GM19467 (cell line): ENCODE results near the gene CD300A.
"Not testable (repeated sequence)": the region's sequence is repeated elsewhere in the genome, so short reads cannot be mapped to it uniquely, and the experiment has no call there.

Experiments used
- ATAC-seq: cut with Tn5 transposase; IDR thresholded peaks from one replicate; pipeline ENCODE4 v1.9.1; 2021; ENCODE audit warnings: mild to moderate bottlenecking, moderate library complexity; ENCODE audit not compliant: unreplicated experiment

Gene CD300A

DNA sequence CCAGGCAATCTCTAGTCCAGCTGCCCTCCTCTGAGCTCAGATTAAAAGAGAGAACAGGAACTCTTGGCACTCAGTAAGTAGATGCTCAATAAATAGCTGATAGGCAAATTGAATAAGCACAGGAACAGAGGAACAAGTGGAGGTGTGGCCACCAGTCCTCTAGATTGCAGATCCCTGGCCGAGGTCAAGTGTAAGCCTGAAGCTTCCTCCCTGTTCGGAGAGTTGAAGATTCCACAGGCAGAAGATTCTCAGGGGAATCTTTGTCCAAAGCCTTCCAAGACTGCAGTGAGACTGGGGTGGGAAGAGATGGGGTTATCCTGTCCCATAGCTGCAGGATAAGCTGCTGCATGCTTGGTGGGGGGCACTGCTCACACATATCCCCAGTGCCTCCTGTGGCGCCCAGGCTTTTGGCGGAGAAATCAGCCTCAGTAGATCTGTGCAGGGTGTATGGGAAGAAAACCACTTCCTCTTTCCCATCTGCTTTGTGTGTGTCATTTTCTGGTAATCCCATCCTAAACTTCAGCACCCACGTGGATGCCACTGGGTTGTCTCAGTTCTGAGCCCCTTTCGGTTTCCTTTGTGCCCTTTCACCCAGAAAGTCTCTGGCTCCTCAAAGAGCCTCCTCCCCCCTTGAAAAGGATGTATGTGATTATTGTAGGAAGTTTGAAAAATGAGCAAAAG, 12.1 kb downstream of the CD300A start:
- ATAC-seq: no peak

DNA sequence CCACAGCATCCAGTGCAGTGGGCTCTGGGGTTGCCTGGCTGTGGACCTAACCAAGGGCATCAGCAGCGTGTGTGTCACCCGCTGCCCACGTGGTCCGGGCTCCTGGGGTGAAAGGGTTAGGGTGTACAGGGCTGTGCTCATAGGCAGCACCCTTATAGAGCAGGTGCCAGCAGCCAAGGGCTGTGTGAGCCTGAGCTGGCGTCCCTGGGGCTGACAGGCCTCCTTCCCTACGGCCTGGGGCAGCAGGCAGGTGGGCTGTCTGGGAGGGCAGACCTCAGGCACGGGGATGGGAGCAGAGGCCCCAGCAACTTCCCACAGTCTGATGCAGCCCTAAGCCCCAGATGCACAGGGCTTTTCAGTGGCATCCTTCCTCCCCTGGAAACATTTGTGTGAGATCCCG, 13.9 kb downstream of the CD300A start:
- no peak for ATAC-seq

DNA sequence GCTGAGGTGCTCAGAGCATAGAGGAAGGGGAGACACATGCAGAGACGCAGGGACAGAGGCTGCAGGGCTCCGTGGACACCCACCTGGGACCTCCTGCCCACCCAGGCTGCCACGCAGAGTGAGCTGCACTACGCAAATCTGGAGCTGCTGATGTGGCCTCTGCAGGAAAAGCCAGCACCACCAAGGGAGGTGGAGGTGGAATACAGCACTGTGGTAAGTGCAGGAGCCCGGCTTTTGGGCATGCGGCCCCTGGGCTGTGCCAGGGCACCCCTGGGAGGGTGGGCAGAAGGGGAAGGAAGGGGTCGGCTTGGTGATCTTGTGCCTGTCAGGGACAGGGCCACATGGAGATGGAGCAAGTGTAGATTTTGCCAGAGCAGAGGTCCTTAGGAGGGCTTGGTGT, 15.2 kb downstream of the CD300A start:
- ATAC-seq: no peak

DNA sequence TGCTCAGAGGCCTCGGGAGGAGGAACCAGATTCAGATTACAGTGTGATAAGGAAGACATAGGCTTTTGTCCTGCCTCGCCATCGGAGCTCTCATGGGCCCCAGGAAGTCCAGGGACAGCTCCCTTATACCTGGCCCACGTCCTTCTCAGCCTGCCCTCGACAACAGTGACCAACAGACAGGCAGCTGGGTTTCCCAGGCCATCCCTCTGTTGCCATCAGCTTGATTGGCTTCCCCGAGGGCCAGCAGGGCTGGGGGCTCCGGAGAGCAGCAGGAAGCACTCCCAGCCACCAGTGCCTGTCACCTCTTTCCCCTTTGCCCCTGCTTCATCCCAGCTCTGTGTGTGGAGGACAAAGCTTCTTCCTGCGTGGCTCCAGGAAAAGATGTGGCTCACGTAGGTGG, 17.6 kb downstream of the CD300A start:
- ATAC-seq: no peak

DNA sequence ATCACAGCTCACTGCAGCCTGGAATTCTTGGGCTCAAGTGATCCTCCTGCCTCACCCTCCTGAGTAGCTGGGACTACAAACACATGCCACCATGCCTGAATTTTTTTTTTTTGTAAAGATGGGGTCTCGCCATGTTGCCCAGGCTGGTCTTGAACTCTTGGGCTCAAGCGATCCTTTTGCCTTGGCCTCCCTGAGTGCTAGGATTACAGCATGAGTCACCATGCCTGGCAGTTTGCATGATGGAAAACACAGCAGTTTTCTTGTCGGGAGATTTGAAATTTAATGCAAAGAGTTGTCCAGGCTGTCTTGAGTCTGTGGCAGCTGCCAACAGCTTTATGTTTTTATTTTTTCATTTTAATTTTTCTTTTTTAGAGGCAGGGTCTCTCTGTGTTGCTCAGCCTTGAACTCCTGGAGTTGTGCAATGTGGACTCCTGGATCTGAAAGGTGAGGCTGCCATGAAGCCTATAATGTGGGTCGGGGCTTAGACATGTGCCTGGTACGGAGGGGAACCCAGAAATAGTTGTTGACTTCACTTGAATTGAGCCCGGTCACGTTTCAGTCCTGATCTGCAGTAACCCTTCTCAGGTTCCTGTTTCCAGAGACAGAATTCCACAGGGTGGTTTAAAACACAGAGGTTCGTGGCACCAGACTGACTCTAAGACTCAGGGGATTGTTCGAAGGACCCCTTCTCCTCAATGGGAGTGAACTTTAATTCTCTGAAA, 18.7 kb downstream of the CD300A start:
- ATAC-seq: no peak

DNA sequence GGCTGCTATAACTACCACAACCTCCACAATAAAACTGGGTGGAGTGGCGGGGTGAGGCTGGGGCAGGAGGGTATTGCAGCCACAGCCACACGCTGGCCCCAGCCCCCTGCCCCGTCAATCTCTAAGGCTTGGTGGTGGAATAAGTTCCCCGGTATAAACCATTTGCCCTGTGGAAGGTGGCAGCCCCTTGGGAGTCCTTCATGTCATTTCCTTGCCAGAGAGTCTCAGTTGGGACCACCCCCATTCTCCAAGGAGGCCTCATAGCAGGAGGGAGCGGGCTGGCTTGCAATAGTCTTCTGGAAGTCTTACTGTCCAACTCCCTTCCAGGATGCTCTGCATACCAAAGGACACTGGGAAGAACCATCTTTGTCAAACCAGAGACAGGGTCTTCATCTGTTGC, 19.4 kb downstream of the CD300A start:
- no peak for ATAC-seq

DNA sequence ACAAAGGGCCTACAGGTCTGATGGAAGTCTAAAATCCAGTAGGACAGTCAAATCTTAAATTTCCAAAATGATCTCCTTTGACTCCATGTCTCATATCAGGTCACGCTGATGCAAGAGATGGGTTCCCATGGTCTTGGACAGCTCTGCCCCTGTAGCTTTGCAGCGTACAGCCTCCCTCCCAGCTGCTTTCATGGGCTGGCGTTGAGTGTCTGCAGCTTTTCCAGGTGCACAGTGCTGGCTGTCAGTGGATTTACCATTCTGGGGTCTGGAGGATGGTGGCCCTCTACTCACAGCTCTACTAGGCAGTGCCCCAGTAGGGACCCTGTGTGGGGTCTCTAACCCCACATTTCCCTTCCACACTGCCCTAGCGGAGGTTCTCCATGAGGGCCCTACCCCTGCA, 21.8 kb downstream of the CD300A start:
- not testable (repeated sequence) for ATAC-seq

DNA sequence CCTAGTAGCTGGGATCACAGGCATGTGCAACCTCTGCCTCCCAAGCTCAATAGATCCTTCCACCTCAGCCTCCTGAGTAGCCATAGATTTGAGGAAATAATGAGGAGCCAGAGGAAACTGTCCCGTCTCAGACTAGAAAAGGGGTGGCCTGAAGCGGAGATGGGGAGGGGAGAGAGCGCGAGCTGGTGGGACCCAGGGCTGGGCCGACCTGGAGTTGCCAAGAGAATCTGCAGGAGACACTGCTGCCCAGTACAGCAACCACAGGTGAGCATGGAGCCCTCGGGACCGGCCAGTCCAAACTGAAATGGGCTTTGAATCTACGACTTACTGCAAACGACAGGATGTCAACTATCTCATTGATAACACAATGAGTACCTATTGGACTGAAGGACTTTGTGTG, 24.3 kb downstream of the CD300A start:
- no peak for ATAC-seq

DNA sequence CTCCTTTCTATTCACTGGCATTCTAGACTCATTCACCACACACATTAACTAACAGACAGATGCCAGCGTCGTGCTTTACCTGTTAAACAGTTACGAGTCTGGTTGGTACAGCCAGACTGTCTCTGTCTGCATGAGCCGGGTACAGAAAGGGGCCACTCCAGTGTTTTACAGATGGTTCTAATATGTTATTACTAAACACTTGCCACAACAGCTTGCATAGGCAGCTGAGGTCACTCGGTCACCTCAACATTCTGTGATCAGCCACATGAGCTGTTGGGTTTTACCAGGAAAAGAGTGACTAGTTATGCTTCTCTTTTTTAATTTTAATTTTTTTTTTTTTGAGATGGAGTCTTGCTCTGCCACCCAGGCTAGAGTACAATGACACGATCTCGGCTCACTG, 25.2 kb downstream of the CD300A start:
- ATAC-seq: no peak

DNA sequence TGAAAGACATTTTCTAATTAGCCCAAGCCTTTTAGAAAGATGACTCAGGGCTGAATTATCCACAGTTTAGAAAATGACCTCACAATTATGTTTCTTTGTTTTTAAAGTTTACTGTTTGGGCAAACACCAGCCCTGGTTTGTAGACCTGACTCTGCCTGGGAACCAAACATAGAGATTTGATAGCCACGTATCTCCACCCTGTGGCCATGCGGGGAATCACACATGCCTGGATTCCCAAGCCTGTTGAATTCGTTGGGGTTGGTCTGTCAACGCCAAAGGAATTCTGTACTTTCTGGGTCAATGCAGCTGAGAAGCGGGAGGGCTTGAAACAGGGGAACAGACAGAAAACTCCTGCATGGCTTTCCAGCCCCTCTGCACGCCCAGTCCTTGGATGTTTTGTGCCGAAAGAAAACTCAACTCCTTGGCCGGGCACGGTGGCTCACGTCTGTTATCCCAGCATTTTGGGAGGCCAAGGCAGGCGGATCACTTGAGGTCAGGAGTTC, 26.9 kb downstream of the CD300A start:
- no peak for ATAC-seq

DNA sequence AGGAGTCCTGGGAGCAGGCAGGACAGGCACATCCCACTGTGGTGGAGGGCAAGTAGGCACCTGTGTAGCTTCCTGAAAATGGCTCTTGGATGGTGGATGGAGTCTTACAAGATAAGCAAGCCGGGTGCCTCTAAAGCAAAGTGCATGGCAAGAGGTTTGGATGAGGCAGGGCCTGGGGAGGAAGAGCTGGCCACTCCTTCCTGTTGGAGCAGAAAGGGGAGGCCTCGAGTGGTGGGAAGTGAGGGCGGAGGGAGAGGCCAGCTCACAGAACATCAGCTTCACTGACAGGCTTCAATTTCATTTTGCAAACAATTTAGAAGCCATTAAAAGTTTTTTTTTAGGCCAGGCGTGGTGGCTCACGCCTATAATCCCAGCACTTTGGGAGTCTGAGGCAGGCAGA, 31.0 kb downstream of the CD300A start:
- ATAC-seq: no peak

DNA sequence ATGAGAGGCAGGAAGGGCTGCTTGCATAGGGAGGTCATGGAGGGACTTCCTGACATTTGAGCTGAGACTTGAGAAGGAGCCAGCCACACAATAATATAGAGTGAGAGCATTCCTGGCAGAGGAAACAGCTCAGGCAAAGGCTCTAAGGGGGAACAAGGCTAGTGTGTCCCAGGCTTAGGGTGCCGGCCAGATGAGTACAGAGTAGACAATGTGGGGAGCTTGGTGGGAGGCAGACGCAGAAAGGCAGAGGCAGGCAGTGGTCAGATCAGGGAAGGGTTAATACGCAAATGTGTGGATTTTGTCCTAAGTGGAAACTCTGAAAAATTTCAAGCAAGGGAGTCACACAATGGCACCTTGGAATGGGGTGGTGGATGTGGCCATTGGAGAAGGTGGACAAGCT, 33.6 kb downstream of the CD300A start:
- no peak for ATAC-seq

DNA sequence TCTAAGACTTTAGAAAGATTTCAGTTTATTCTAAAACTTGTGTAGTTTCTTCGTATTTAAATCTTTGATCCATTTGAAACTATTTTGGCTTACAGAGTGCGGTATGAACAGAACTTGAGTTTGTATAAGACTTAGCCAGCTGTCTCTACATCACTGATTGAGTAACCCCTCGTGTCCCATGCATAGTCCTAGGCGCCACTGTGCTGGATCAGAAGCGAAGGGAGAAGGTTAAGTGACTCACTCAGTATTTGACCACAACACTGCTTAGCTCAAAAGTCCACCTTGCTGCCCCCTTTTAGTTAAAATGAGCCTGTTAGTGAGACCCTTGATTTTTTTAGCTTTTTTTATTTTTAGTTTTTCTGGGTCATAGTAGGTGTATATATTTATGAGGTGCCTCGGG, 36.4 kb downstream of the CD300A start:
- ATAC-seq: no peak

DNA sequence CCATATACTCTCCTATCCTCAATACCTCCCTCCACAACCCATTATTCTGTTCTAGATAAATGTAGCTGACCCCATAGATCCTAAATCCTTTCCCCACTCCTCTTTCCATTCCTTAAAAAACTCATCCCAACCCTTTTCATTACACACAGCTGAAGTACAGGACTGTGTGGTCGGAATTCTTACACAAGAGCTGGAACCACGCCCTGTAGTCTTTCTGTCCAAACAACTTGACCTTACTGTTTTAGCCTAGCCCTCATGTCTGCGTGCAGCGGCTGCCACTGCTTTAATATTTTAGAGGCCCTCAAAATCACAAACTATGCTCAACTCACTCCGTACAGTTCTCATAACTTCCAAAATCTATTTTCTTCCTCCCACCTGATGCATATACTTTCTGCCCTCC, 37.5 kb downstream of the CD300A start:
- not testable (repeated sequence) for ATAC-seq

DNA sequence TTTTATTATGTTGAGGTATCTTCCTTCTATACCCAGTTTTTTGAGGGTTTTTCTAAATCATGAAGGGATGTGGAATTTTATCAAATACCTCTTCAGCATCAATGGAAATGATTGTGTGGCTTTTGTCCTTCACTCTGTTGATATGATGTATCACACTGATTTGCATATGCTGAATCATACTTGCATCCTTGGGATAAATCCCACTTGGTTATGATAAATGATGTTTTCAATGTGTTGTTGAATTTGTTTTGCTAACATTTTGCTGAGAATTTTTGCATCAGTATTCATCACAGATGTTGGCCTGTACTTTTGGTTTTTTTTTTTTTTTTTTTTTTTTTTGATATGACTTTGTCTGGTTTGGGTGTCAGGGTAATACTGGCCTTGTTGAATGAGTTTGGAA, 41.7 kb downstream of the CD300A start:
- no peak for ATAC-seq

DNA sequence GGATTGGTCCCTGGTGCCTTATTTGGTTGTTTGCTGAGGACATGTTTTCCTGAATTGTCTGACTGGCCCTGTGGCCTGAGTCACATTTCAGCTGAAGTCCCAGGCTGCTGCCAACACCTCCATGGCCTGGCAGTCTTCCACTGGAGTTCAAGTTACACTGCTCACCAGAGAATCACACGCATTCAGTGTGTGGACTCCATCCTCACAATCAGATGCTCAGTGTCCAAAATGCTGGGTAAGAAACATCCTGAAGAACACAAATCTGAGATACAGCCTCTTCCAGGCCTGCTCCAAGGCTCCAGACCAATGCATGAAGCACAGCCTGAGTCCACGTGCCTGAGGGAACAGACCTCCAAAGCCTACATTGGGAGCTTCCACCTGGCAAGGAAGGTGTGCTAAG, 45.6 kb downstream of the CD300A start:
- no peak for ATAC-seq

DNA sequence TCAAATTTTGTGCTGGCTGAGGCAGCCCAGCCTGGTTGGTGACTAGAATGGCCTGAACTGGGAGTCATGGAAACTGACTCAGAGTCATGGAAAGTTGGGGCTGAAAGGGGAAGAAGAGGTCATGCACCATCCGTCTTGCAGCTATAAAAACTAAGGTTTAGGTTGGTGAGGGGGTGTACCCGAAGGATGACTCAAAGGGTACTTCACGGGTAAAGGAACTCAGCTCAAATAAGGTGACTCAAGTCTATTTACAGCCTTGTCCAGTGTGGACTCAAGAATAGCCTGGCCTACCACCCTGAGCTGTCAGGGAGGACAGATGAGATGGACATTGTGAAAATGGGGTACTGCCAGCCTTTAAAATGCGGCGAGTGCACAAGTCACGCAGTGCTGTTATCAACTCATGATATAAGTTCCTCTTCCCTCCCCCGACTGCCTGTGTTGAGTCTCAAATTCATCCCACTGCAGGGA, 46.2 kb downstream of the CD300A start:
- ATAC-seq: no peak

DNA sequence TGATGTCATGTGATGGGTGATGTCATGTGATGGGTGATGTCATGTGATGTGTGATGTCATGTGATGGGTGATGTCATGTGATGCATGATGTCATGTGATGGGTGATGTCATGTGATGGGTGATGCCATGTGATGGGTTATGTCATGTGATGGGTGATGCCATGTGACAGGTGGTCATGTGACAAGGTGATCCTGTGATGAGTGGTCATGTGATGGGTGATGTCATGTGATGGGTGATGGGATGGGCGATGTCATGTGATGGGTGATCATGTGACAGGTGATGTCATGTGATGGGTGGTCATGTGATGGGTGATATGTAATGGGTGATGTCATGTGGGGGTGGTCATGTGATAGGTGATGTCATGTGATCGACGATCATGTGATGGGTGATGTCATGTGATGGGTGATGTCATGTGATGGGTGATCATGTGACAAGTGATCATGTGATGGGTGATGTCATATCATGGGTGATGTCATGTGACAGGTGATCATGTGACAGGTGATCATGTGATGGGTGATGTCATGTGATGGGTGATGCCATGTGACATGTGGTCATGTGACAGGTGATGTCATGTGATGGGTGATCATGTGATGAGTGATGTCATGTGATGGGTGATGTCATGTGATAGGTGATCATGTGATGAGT, 47.7 kb downstream of the CD300A start:
- no peak for ATAC-seq

DNA sequence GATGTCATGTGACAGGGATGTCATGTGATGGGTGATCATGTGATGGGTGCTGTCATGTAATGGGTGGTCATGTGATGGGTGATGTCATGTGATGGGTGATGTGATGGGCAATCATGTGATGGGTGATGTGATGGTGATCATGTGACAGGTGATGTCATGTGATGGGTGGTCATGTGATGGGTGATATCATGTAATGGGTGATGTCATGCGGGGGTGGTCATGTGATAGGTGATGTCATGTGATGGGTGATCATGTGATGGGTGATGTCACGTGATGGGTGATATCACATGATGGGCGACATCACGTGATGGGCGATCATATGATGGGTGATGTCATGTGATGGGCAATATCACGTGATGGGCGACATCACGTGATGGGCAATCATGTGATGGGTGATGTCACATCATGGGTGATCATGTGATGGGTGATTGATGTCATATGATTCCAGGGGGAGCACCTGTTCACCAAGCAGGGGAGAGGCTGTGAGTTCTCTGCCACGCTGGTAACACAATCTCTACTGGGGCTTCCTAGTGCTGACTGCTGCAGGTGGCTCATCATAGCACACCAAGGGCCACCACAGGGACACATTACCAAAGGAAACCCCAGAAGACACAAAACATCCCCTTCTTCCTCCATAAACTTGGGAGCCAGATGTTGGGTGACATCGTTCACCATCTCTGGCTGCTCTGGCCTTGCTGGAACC, 48.3 kb downstream of the CD300A start:
- ATAC-seq: no peak

DNA sequence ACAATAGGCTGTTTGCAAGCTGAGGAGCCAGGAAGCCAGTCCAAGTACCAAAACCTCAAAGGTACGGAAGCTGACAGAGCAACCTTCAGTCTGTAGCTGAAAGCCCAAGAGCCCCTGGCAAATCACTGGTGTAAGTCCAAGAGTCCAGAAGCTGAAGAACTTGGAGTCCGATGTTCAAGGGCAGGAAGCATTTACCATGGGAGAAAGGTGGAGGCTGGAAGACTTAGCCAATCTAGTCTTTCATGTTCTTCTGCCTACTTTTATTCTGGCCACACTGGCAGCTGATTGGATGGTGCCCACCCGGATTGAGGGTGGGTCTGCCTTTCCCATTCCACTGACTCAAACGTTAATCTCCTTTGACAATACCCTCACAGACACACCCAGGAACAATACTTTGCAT, 49.5 kb downstream of the CD300A start:
- no peak for ATAC-seq

DNA sequence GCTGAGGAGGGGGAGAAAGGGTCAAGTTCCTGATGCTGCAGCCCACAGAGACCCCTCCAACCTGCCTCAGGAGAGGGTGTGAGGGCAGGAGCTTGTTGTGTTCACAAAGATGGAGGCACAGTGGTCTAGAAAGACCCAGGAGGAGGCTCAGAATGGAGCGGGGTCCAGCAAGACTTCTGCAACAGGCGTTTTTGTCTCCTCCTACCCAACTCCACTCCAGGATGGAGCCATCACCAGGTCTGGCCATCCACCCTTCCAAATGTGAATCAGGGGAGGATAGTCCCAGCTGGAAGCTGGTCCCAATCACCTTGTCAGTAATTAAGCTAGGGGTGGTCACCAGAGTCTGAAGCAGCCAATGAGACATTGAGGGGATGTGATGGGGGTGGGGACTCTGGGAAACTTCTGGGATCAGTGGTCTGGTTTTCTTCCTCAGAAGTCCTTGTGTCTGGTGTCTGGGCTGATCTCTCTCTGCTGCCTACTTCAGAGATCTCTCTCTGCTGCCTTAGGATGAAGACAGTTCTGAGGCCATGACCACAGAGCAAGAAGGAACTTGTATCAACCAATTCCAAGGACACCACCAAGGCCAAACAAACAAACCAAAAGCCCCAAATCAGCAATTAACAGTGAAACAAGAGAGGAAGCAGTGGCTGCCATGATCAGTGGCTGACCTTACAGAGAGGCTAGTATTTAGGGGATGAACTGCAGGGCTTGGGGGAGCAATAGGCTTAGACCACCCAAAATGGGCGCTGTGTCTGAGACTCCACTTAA, 50.3 kb downstream of the CD300A start:
- no peak for ATAC-seq
